GM19452 (cell line): ENCODE data around the gene ARHGEF12.

Experiments
- ATAC-seq: cut with Tn5 transposase; IDR thresholded peaks from one replicate; pipeline ENCODE4 v1.9.1; 2021; ENCODE audit not compliant: unreplicated experiment

The ARHGEF12 gene

DNA sequence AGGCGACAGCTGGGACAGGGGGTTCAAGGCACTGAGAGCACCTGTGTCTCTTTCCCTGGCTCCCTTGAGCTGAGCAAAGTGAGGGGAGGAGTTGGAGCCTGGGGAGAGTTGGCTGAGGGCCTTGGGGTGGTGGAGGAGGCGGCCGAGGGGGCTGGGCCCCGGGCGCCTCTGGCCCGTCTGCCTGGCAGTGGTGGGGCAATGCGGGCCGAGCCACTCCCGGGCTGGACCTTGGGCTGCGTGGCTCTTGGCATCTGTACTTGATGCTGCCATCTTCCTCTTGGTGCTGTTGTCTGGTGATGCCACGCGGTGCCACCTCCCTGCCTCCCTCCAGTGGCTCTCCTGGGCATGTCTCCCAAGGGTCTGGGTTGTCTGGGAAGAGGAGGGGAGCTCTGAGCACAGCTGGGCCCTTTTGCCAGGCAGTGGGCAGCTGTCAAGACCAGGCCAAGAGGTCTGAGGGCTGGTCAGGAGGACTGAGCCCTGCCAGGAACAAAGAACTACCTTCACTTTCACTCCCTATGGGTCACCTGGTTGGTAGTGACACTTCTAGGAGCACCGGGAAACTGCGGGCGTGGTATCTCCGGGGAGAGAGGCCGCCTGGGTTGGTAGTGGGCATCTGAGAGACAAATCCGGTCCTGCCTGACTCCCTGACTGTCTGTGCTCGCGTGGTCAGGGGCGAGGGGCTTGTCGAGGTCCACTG lies 176.7 kb downstream of the ARHGEF12 start:
- no peak for ATAC-seq

DNA sequence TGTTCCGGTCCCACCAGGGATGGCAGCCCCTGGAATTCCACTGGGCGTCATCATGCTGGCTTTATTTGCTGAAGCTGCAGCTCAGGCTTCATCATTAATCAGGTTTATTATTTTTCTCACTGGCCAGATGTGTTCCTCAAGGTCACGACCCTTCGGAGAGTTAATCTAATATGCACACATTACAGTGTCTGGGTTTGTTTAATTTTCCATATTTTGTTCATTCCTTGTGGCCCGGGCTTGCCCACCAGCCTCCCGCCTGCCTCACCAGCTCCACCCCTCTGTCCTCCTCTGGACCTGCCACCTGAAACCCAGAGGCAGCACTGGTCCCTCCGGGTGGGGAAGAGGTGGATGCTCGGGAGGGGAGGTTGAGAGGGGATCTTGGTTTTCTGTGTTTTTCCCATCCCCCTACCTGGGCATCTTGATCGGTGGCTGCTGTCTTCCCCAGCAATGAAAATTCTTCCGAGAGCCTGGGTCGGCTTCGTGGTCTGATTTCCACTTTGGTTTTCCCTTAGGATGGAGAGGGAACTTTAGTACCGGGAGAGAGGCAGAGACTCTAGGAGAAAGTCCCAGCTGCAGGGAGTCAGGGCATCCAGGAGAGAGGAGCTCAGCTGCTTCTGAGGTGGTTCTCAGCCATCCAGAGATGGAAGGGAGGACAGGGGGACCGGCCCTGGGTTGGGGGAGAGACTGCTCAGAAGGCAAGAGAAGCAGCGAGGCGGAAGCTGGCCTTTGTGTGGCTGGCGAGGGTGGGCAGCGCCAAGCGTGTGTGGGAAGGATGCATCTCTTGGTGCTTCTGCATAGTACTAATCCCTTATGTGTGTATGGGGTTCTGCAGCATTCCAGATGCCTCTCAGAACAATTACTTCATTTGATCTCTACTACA lies 177.5 kb downstream of the ARHGEF12 start:
- ATAC-seq = no peak

DNA sequence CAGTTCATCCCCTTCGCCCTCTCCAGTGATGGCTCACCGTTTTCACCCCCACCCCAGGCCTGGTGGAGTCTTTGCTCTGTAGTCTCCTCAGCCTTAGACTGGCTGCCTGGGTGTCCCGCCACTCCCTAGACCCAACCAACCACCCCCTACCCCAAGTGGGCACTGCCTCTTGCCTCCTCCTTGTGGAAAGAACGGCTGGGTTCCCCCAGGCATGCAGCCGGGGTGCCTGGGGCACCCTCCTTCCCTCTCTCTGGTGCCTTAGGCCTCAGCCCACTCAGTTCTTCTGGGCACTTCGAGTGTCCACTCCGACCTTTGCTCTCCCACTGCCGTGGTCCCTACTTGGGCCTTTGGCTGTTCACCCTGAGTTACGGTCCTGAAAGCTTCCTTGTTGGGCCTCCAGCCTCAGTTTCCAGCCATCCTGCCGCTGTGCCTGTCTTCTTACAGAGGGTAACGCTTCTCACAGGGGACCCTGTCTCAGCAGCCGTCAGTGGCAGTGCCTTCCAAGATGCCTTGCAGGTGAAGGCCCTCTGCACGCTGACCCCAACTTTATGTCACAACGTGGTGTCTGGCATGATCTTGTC lies 178.4 kb downstream of the ARHGEF12 start:
- no peak for ATAC-seq

DNA sequence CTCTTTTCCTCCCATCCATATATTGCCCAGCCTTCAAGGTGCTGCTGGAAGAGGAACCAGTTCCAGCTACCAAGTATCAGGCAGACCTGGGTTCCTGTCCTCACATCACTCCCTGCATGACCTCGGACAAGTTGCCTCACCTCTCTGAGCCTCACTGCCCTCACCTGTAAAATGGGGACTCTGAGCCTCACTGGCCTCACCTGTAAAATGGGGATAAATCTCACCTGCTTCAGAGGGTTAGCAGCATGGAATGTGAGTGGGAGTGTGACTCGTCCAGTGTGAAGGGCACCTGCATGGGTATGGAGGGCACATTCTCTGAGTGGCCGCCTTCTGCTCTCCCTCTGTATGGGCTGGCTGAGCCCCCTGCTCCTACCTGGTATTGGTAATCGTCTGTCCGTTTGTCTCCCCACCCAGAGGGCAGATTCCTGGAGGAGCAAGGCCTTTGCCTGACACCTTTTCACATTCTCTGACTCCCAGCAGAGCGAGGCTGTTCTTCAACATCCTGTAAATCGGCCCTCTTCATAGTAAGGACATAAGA lies 179.0 kb downstream of the ARHGEF12 start:
- ATAC-seq = no peak

DNA sequence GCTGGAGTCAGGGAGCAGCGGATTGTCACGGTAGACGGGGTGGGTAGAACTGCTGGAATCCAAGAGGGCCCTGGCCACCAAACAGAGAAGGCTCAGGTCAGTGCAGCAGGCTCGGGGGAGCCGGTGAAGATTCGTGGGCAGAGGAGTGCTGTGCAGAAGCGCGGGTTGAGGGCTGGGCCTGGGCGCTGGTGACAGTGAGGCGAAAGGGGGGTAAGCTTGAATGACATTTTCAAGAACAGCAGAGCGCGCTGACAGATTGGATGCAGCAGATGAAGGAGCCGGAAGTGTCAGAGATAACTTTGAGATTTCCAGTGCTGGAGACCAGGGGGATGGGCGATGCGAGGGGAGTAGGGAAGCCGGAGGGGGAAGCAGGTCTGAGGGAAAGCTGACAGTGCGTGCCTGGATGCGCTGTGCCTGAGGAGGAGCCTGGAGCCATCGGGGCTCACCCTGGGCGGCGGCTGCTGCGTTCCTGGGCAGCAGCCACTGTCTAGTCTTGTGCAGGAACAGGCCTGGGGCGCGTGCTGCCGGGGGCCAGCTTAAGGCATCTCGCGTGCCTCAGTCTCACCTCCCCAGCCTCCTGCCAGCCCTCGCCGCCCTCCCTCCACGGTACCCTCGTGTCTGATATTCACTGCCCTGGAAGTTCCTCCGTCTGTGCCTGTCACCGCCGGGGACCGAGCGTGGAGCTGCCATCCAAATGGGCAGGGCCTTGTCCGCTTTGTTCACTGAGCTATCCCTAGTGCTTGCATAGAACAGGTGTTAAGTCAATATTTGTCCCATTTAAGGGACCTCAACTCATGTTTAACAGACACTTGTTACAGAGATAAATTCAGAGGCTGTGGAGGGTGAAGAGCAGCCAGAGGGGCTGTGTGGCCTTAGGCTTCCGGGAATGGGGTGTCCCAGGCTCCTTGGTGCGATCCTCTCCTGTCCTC lies 180.5 kb downstream of the ARHGEF12 start:
- no peak for ATAC-seq

DNA sequence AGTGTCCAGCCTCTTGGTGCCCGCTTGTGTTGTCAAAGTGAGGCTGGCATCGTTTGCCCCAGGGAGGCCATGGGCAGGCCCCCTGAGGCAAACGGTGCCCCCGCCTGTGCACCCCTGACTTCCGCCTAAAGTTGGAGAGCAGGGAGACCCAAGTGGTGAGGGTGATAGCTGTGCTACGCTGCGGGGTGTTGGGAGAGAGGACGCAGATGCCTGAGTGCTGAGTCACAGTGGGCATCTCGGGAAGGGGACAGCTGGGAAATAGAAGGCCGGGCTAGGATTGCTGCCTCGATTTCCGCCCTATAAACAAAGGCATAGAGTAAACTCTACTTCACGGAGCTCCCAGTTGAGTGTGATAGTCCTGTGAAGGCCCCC lies 181.2 kb downstream of the ARHGEF12 start:
- no peak for ATAC-seq

DNA sequence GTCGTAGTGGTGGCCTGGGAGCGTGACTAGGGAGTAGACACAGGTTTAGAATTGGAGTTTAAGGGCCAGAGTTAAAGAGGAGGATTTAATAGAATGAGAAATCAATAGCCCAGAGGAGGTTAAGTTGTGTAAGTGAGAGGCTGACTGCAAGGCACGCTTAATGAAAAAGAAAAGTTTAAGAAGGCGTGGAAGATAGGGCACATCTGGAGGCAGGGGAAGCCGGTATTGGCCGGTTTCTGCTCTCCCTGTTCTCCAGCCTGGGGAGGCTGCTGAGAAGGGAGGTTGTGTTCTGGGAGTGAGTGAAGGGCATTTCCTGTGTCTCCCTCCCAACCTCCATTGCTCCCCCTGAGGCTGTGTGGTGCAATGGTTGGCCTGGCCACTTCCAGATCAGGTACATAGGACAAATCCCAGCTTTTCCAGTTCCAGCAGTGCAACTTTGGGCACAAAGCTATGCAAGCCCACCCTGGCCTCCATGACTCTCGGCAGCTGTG lies 181.6 kb downstream of the ARHGEF12 start:
- no peak for ATAC-seq

DNA sequence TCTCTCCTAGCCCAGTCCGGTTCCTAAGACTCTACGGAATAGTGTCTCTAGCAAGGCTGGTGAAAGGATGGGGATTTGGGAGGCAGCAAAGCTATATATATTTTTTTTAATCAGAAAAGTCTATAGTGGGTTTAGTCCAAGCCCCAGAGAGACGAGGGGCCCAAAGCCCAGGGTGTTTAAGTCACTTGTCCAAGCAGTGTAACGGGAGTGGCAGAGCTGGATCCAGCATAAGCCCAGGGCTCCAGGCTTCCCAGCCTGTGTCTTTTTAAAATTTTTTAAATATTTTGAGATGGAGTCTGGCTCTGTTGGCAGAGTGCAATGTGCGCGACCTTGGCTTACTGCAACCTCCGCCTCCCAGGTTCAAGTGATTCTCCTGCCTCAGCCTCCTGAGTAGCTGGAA lies 182.1 kb downstream of the ARHGEF12 start:
- no peak for ATAC-seq

DNA sequence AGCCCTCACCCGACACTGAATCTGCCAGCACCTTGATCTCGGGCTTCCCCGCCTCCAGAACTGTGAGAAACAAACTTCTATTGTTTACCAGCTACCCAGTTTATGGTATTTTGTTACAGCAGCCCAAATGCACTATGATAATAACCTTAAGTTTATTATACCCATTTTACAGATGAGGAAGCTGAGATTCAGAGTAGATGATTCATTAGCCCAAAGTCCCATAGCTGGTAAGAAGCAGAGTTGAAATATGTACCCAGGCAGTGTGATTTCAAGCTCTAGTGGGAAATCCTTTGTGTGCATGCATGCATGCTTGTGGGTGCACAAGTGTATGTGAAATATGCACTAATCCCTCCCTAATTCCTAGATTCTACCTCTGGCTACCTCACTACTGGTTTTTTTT lies 183.3 kb downstream of the ARHGEF12 start:
- no peak for ATAC-seq

DNA sequence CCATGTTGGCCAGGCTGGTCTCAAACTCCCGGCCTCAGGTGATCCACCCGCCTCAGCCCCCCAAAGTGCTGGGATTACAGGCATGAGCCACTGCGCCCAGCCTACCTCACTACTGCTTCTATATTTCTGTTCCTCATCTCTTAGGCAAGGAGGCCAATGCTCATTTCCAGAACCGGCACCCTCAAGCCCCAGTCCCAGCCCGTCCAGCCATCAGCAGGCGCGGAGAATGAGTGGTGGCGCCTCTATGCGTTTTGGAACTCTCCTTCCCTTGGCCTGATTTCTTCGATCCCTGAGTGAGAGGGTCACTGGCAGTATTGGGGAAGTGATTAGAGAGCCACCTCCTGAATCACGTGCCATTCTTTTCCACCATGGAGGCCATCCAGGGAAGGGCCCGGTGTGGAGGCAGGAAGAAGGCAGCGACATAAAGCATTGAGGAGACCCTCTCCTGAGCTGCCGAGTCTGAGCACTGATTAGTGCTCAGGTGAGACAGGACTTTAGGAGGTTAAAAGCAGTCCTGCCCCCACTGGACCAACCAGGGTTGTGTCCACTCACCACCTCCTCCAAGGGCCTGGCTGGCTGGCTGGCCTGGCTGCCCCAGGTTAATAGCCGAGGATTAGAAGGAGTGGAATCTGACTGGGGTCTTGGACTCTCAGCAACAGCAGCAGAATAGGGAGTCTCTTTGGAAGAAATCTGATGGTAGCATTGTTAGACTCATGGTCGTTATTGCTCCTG lies 184.0 kb downstream of the ARHGEF12 start:
- ATAC-seq = no peak

DNA sequence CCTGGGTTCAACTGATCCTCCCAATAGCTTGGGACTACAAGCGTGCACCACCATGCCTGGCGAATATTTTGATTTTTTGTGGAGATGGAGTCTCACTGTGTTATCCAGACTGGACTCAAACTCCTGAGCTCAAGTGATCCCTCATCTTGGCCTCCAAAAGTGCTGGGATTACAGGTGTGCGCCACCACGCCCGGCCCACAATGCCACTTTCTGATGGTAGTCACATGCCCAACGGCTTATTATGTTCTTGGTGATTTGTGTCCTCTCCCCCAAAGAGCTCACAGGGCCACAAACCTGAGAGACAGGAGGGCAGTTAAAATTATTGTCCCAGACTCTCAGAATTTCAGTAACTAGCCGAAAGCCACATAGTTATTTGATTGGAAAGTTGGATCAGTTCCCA lies 185.0 kb downstream of the ARHGEF12 start:
- ATAC-seq = no peak

DNA sequence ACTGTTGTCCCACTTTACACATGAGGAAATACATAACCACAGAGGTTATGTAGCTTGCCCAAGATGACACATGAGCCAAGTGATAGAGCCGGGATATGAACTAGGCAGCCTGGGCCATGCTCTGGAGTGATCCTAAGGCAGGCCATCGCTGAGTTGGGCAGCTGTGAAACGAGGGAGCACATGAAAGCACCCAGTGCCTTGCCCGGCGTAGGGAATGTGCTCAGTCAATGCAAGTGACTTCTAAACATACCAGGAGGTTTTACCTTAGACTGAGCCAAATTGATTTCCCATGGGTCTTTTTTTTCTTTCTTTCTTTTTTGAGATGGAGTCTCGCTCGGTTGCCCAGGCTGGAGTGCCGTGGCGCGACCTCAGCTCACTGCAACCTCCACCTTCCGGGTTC lies 185.8 kb downstream of the ARHGEF12 start:
- no peak for ATAC-seq

DNA sequence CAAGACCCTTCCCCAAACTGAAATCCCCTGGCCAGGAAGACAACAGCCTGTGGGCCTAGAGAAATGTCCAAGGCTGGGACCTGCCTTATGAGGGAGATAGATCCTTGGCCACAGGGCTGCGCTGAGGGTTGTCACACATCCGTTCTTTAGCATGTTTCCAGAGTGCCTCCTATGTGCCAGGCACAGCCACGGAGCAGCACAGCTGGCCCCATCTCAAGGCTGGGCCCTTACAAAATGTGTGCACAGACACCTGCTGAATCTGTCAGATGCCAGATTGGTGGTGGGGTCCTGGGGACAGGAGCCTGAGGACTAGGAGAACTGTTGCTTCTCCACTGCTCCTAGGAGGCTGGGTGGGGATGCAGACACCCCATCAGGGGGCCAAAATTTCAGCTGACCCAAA lies 186.5 kb downstream of the ARHGEF12 start:
- no peak for ATAC-seq

DNA sequence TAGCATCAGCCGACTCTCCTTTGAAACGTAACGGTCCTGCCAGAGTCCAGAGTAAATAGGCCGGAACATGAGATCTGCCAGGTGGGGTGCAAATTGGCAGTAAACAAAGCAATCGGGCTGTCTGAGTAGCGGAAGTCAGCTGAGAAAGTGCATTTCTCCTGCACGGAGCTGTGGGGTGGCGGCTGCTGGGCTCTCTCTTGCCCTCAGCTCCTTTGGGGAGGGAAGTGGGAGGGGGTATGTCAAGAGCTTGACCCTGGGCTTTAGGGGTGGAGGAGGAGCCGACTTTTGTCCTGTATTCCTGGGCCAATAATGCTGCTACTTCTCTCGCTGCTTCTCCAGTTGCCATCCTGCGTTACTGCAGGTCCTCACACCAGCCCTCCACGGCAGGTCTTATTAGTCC lies 187.0 kb downstream of the ARHGEF12 start:
- ATAC-seq = no peak

DNA sequence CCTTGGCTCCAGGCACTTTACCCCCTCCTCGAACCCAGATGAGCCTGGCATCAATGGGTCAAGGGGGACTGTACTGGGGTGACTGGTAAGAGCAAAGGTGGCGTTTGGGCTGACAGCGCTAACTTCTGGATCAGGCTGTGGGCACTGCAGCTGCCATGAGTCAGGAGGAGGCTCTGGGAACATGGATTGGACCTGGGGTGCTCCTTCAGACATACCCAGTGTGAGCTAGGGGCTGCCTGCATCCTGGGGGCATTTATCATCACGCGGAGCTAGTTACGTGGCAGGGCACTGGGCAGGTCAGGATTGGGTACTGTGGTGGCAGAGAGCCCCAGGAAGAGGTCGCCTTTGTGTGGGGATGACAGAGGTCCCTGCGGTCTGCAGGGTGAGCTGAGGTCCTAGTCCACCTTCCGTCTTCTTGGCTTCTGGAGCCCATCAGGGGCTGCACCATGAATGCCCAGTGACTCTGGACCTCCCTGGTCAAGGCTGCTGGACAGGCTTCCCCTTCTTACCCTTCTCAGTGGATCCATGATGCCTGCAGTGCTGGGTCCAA lies 188.4 kb downstream of the ARHGEF12 start:
- no peak for ATAC-seq

DNA sequence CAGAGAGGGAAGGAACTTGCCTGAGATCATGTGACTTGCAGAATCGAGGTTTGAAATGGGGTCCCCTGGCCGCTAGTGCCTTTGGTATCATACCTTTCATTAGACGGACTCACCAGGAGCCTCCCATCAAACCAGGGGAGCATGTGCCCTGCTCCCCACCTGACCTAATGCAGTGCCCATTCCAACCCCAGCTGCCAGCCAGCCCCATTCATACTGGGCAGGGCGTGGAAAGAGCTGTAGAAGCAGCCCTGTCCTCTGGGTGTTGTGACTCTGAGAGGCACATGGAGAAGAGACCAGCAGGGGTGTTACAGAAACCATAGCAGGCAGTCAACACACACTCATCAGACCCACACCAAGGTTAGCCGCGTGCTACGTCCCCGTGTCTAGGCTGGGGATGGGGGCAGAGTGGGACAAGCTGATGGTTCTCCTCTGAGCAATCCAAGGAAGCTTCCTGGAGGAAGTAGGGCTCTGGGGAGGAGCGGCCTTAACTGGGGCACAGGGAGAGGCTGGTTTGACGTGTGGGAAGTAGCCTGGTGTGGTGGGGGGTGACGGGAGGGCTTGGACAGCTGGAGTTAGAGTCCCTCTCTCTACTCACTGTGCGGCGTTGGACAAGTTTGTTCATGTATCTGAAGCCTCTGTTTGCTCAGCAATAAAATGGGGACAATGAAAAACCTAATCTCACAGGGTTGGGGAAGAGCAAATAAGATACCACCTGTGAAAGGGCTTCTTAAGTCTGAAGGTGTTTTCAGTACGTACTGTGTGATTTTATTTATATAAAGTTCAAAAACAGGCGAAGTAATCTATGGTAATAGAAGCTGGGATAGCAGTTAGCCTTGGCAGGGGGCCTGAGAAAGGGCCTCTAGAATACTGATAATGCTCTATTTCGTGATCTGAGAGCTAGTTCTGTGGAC lies 189.3 kb downstream of the ARHGEF12 start:
- ATAC-seq = no peak

DNA sequence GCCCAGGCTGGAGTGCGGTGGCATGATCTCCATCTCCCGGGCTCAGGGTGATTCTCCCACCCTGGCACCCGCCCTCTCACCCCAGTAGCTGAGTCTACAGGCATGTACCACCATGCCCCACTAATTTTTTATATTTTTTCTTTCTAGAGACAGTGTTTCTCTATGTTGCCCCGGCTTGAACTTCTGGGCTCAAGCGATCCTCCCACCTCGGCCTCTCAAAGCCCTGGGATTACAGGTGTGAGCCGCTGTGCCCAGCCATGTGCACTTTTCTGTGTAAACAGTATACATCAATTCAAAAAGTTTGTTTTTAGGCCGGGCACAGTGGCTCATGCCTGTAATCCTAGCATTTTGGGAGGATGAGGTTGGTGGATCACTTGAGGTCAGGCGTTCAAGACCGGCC lies 190.0 kb downstream of the ARHGEF12 start:
- no peak for ATAC-seq

DNA sequence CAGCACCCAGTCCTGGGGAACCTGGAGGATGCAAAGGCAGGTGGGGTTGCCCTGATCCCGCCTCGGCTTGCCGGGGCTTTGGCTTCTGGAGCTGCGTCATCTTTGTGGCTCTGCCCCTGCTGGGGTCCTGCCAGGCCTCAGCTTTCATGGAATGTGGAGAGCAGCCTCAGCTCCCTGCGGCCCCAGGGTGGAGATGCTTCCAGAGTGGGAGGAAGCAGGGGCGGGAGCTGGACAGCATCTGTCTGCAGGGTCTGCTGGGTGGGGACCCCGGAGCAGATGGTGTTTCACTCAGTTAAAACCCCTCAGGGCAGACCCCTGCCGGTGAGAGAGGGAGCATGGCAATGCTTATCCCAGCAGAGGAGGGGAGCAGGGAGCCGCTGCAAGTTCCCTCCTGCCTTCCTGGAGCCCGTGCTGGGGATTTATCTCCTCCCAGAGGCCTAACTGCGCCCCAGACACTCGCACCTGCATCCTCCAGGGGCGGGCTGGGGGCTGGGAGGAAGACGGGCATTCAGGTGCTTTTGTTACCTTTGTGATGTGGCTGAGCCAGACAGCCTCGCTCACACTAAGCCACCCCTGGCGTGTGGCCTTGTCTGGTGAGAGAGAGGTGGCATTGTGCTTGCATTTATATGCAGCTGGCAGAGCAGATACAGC lies 191.0 kb downstream of the ARHGEF12 start:
- ATAC-seq = no peak
